SK-N-SH (cell line): Measurements from ENCODE around the gene EIF4H. TPM values are rescaled to one million over a fixed set of nuclear protein-coding genes. Genes with fewer than 3 reads are reported as not detected.

Experiments
- CTCF ChIA-PET: fragments of 300-600, 350-600 bp; formaldehyde crosslinking; extraction: SDS; loops from one replicate; lab custom pipeline; 2021; lab: Yijun Ruan, JAX
- POLR2A ChIA-PET: fragments of 350-600 bp; sonication (Branson Sonifier 250); formaldehyde crosslinking; extraction: SDS; loops from one replicate; lab custom pipeline; 2020; ENCODE audit warnings: antibody characterized with exemption, inconsistent platforms; lab: Yijun Ruan, JAX
- DNase-seq: peaks from one replicate; pipeline ENCODE4 v3.0.0; 2012
- H2AFZ ChIP-seq: fragments of 200-600 bp; sonication (generic); 2 replicates; pipeline ENCODE4 v1.8.1; 2016; ENCODE audit warnings: antibody characterized with exemption, mild to moderate bottlenecking, low read depth
- H3F3A ChIP-seq: fragments of 200-600 bp; sonication (generic); replicated peaks from 2 replicates; pipeline ENCODE3; 2016; ENCODE audit warnings: antibody characterized with exemption, mild to moderate bottlenecking; ENCODE audit not compliant: insufficient read depth
- H3K27ac ChIP-seq, 2 experiments: fragments of 200-500 bp in 1 of 2; fragments of 200-600 bp in 1 of 2; sonication (Bioruptor generic) in 1 of 2; sonication (generic), shearing (Covaris generic) in 1 of 2; 2 replicates each; pipeline versions ENCODE4 v1.5.1 to v1.6.1; 2014 to 2016; ENCODE audit warnings: low read depth in 2 of 2, inconsistent platforms in 1 of 2, low read length in 1 of 2, mild to moderate bottlenecking in 1 of 2, mixed read lengths in 1 of 2
- H3K27me3 ChIP-seq: fragments of 200-600 bp; sonication (generic), shearing (Covaris generic); 2 replicates; pipeline ENCODE4 v1.6.1; 2016; ENCODE audit warnings: mixed run types; ENCODE audit not compliant: insufficient read depth
- H3K36me3 ChIP-seq, 2 experiments: fragments of 200-500 bp in 1 of 2; fragments of 200-600 bp in 1 of 2; sonication (Bioruptor generic) in 1 of 2; sonication (generic) in 1 of 2; replicated peaks in 1 of 2; 2 replicates each; pipeline versions ENCODE3 to v1.5.1; 2014 to 2016; ENCODE audit warnings: low read length in 1 of 2, mild to moderate bottlenecking in 1 of 2; ENCODE audit not compliant: insufficient read depth in 2 of 2, control insufficient read depth in 1 of 2
- H3K4me1 ChIP-seq, 2 experiments: fragments of 200-500 bp in 1 of 2; fragments of 200-600 bp in 1 of 2; sonication (Bioruptor generic) in 1 of 2; sonication (generic), shearing (Covaris generic) in 1 of 2; 2 replicates each; pipeline versions ENCODE4 v1.5.1 to v1.6.1; 2014 to 2016; ENCODE audit warnings: low read depth in 1 of 2, low read length in 1 of 2, mixed run types in 1 of 2; ENCODE audit not compliant: insufficient read depth in 2 of 2, control insufficient read depth in 1 of 2
- H3K4me2 ChIP-seq: fragments of 200-600 bp; sonication (generic), shearing (Covaris generic); 2 replicates; pipeline ENCODE4 v1.6.1; 2017; ENCODE audit warnings: mixed run types
- H3K4me3 ChIP-seq, 2 experiments: fragments of 200-500 bp in 1 of 2; fragments of 200-600 bp in 1 of 2; sonication (Bioruptor generic) in 1 of 2; sonication (generic), shearing (Covaris generic) in 1 of 2; 2 replicates each; pipeline versions ENCODE4 v1.5.1 to v1.8.1; 2014 to 2016; ENCODE audit warnings: low read depth in 2 of 2, inconsistent platforms in 1 of 2, low read length in 1 of 2, mild to moderate bottlenecking in 1 of 2, mixed read lengths in 1 of 2, moderate library complexity in 1 of 2
- H3K79me2 ChIP-seq: fragments of 200-600 bp; sonication (generic); 2 replicates; pipeline ENCODE4 v1.8.1; 2017; ENCODE audit warnings: mild to moderate bottlenecking; ENCODE audit not compliant: insufficient read depth
- H3K9ac ChIP-seq: fragments of 200-600 bp; sonication (generic); 2 replicates; pipeline ENCODE4 v1.6.1; 2017; ENCODE audit warnings: mixed run types
- H3K9me2 ChIP-seq: fragments of 200-600 bp; sonication (generic); 2 replicates; pipeline ENCODE4 v1.6.1; 2017; ENCODE audit warnings: mixed run types
- H3K9me3 ChIP-seq: fragments of 200-600 bp; sonication (generic); 2 replicates; pipeline ENCODE4 v1.6.1; 2017; ENCODE audit warnings: mixed run types, mild to moderate bottlenecking, moderate library complexity
- H4K20me1 ChIP-seq: fragments of 200-600 bp; sonication (generic); 2 replicates; pipeline ENCODE4 v1.6.1; 2017; ENCODE audit warnings: mild to moderate bottlenecking, mixed run types; ENCODE audit not compliant: insufficient read depth
- EZH2phosphoT487 ChIP-seq: fragments of 200-600 bp; sonication (generic); IDR thresholded peaks from 2 replicates; pipeline ENCODE4 v1.6.1; 2017; ENCODE audit warnings: low read depth, mixed run types, mild to moderate bottlenecking, antibody characterized with exemption, moderate library complexity, borderline replicate concordance
- FOXJ3 ChIP-seq: sonication (generic); formaldehyde crosslinking; IDR thresholded peaks from 2 replicates; pipeline ENCODE4 v1.5.1; 2020; ENCODE audit warnings: mild to moderate bottlenecking, missing genetic modification reagents
- FOXM1 ChIP-seq: IDR thresholded peaks from 2 replicates; pipeline ENCODE4 v1.4.0; 2012; ENCODE audit warnings: low read depth, mild to moderate bottlenecking
- GABPA ChIP-seq: IDR thresholded peaks from 2 replicates; pipeline ENCODE4 v1.4.0; 2012; ENCODE audit warnings: low read depth, mild to moderate bottlenecking
- JUND ChIP-seq: IDR thresholded peaks from 2 replicates; pipeline ENCODE4 v1.4.0; 2012
- MAX ChIP-seq: IDR thresholded peaks from 2 replicates; pipeline ENCODE4 v1.4.0; 2012; ENCODE audit warnings: low read depth
- MXI1 ChIP-seq: IDR thresholded peaks from 2 replicates; pipeline ENCODE4 v1.6.1; 2012; ENCODE audit warnings: mild to moderate bottlenecking, low read depth, low read length, improper control_type of control experiment
- NFIC ChIP-seq: IDR thresholded peaks from 2 replicates; pipeline ENCODE4 v1.4.0; 2012; ENCODE audit warnings: borderline replicate concordance
- POLR2AphosphoS5 ChIP-seq: IDR thresholded peaks from 2 replicates; pipeline ENCODE4 v1.6.1; 2012; ENCODE audit warnings: low read depth, low read length
- REST ChIP-seq: IDR thresholded peaks from 2 replicates; pipeline ENCODE4 v1.6.1; 2012; ENCODE audit warnings: mild to moderate bottlenecking, low read depth, low read length, moderate library complexity
- RFX5 ChIP-seq: IDR thresholded peaks from 2 replicates; pipeline ENCODE4 v1.6.1; 2012; ENCODE audit warnings: mild to moderate bottlenecking, improper control_type of control experiment, low read length
- RXRA ChIP-seq: IDR thresholded peaks from 2 replicates; pipeline ENCODE4 v1.4.0; 2012; ENCODE audit warnings: low read depth, mild to moderate bottlenecking, borderline replicate concordance
- SIN3A ChIP-seq: IDR thresholded peaks from 2 replicates; pipeline ENCODE4 v1.6.1; 2012; ENCODE audit warnings: low read depth, mild to moderate bottlenecking, low read length, moderate library complexity, borderline replicate concordance
- TAF1 ChIP-seq: IDR thresholded peaks from 2 replicates; pipeline ENCODE4 v1.6.1; 2012; ENCODE audit warnings: low read depth, mild to moderate bottlenecking, low read length, moderate library complexity, borderline replicate concordance
- TCF12 ChIP-seq: IDR thresholded peaks from 2 replicates; pipeline ENCODE4 v1.4.0; 2012
- TEAD4 ChIP-seq: IDR thresholded peaks from 2 replicates; pipeline ENCODE4 v1.4.0; 2012; ENCODE audit warnings: mild to moderate bottlenecking, borderline replicate concordance; ENCODE audit not compliant: insufficient read depth
- YY1 ChIP-seq: IDR thresholded peaks from 2 replicates; pipeline ENCODE4 v1.4.0; 2012; ENCODE audit warnings: low read depth, mild to moderate bottlenecking
- WGBS: methylation state at CpG from one replicate; pipeline ENCODE4 v1.1.6; 2017; ENCODE audit warnings: low lambda C conversion rate; 5-methylcytosine and 5-hydroxymethylcytosine counted together
- polyA plus RNA-seq, 3 experiments: library from polyadenylated mRNA; depleted of rRNA; stranded (reverse); fragments of >200 nt; gene quantifications; 2 replicates each; pipeline ENCODE4 v1.2.3, GENCODE V29; 2012
- TF ChIP-seq, protein P1 (sequence below): fragments of 150-350 bp; IDR thresholded peaks from 2 replicates; pipeline ENCODE4 v1.6.1; 2017; ENCODE audit warnings: antibody characterized with exemption, low read length, low read depth, borderline replicate concordance
- TF ChIP-seq, protein P2 (sequence below): IDR thresholded peaks from 2 replicates; pipeline ENCODE4 v1.4.0; 2012; ENCODE audit warnings: low read depth, borderline replicate concordance

Gene EIF4H
- polyA plus RNA-seq, 1 of the 3 experiments (the other 2 are of a cell fraction), result 468 TPM

- Histone ChIP-seq H3K4me2 (no peak overlapping the region), H3K4me3 (no peak overlapping the region), H3K36me3 (no peaks in the 10 kb centered on the region), H3K27ac (no peak overlapping the region), H3K4me1 (no peaks in the 10 kb centered on the region), H3K9me3 (no peaks in the 10 kb centered on the region), H3K9me2 (no peaks in the 10 kb centered on the region), H2AFZ (no peak overlapping the region), H3K27me3 (no peaks in the 10 kb centered on the region), H3K9ac (no peak overlapping the region), H3K79me2 (no peaks in the 10 kb centered on the region), H3F3A (peaks cover 13% of the 10 kb centered on the region), H4K20me1 (no peaks in the 10 kb centered on the region)
- WGBS, result 93% methylated on average over 9 of the region's 9 CpGs
- ChIA-PET POLR2A (no interaction called here), CTCF (interaction anchor here (1.2 to 4.4 kb wide), 3 partner anchors 14 to 181 kb away, joined by 3 to 46 read pairs (median 17); no protein-coding TSS in a partner anchor)
- DNase-seq, result no peak
- TF ChIP-seq GABPA (no peak), RXRA (no peak), POLR2AphosphoS5 (no peak), FOXJ3 (no peak), TEAD4 (no peak), JUND (no peak), REST (no peak), NFIC (no peak), RFX5 (no peak), FOXM1 (no peak), TAF1 (no peak), YY1 (no peak), SIN3A (no peak), TCF12 (no peak), MAX (no peak), EZH2phosphoT487 (no peak), MXI1 (no peak)
- TF ChIP-seq, protein P1, sequence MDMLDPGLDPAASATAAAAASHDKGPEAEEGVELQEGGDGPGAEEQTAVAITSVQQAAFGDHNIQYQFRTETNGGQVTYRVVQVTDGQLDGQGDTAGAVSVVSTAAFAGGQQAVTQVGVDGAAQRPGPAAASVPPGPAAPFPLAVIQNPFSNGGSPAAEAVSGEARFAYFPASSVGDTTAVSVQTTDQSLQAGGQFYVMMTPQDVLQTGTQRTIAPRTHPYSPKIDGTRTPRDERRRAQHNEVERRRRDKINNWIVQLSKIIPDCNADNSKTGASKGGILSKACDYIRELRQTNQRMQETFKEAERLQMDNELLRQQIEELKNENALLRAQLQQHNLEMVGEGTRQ, result no peak
- TF ChIP-seq, protein P2, sequence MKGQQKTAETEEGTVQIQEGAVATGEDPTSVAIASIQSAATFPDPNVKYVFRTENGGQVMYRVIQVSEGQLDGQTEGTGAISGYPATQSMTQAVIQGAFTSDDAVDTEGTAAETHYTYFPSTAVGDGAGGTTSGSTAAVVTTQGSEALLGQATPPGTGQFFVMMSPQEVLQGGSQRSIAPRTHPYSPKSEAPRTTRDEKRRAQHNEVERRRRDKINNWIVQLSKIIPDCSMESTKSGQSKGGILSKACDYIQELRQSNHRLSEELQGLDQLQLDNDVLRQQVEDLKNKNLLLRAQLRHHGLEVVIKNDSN, result no peak
Measured at GRCh38 chr7:74220229-74220628, 46.1 kb downstream of the EIF4H start.
